ENCODE data around the gene USP40.

USP40 gene

DNA sequence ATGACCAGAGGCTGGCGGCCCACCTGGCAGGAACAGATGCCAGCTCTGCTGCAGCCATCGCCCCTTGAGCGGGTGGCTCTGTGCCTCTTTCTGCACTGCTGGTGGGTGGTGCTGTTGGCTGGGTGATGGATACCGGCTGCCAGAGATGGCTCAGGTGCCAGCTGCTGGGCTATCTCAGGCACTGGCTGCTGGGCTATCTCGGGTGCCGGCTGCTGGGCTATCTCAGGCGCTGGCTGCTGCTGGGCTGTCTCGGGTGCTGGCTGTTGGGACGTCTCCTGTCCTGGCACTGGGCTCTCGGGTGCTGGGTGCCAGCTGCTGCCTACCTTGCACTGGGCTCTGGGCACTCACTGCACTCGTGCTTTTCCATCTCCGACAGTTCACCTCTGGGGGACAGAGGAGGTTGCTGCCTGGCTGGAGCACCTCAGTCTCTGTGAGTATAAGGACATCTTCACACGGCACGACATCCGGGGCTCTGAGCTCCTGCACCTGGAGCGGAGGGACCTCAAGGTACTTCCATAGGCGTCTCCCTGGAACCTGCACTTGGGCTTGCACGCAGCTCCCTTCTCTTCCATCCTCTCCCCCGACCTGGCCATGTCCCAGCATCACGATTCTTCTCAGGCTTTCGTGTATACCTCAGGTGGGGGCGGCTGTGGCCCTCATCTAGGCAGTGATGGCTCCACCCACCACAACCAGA, 98.4 kb downstream of the USP40 start:
- no peak for DNase-seq (ENCODE audit: low spot score)
- in situ Hi-C loops (cut with MboI; ENCODE audit: low sequenced_read_pairs, unreplicated experiment), result loop anchor here (25.0 kb wide), 1 partner anchor 244 kb away; the partner anchor contains the start of genes UGT1A4 and UGT1A5

DNA sequence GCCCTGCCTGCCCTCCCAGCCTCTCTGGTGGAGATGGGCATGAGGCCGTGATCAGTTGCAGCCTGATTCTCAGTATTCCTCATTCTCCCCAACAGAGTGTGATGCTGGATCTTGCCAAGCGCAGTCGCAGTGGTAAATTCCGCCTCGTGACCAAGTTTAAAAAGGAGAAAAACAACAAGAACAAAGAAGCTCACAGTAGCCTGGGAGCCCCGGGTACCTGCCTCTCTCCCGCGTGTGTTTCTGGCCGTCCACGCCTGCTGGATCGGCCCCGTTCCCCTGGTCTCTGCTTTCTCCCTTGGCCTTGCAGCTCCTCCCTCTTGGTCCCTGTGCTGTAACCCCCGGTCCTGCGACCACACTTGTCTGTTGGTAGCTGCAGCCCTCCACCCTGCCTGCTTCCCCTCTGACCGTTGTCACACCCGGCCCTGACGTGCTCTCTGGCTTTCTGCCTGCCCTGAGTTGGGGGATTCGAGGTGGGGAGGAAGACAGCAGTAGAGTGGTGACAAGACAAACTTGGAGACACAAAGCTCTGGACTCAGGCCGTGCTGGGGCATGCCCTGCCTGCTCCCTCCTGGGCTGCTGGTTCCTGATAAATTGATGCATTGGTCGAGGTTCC, 99.5 kb downstream of the USP40 start:
- DNase-seq (ENCODE audit: low spot score), result no peak
- TF ChIP-seq, protein P1, sequence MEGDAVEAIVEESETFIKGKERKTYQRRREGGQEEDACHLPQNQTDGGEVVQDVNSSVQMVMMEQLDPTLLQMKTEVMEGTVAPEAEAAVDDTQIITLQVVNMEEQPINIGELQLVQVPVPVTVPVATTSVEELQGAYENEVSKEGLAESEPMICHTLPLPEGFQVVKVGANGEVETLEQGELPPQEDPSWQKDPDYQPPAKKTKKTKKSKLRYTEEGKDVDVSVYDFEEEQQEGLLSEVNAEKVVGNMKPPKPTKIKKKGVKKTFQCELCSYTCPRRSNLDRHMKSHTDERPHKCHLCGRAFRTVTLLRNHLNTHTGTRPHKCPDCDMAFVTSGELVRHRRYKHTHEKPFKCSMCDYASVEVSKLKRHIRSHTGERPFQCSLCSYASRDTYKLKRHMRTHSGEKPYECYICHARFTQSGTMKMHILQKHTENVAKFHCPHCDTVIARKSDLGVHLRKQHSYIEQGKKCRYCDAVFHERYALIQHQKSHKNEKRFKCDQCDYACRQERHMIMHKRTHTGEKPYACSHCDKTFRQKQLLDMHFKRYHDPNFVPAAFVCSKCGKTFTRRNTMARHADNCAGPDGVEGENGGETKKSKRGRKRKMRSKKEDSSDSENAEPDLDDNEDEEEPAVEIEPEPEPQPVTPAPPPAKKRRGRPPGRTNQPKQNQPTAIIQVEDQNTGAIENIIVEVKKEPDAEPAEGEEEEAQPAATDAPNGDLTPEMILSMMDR (IDR thresholded peaks at IDR 0.05; ENCODE audit: borderline replicate concordance, control extremely low read depth, extremely low read depth, insufficient read depth, missing control alignments), result no peak
- in situ Hi-C loops (cut with MboI; ENCODE audit: low sequenced_read_pairs, unreplicated experiment), result loop anchor here (25.0 kb wide), 1 partner anchor 245 kb away; the partner anchor contains the start of genes UGT1A4 and UGT1A5

More for the DNA sequence above, 98.4 kb downstream of the USP40 start:
- TF ChIP-seq, protein P1 (IDR thresholded peaks at IDR 0.05; ENCODE audit: borderline replicate concordance, control extremely low read depth, extremely low read depth, insufficient read depth, missing control alignments), result no peak

DNA sequence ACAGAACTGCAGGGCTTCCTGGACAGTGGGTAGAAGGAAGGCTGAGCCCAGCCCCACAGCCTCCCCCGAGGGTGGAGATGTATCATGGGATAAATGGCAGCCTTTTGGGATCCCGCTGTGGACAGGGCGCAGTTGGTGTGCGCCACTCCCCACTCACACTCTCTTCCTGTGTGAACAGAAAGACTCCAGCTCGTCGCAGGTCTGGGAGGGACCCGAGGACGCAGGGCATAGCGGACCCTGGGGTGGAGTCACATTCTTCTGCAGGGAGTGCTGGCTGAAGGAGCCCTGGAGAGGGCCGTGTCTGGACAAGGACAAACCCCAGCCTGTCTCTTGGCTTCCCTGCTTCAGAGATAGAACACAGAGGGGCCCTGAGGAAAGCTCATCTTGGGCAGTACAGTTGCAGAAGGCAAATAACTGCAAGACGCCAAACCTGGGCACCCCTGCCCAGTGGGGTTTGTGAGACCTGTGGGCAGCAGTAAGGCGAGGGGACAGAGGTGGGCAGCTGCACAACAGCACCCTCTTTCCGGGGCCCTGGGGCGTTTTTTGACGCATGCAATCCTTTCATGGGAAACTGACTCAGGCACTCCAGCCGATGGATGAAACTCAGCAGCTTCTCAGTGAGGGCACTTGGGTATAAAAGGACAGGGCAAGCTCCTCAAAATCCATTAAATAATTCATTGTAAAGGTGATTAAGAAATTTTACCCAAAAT, 101.9 kb downstream of the USP40 start:
- DNase-seq (ENCODE audit: low spot score), result no peak
- TF ChIP-seq, protein P1 (IDR thresholded peaks at IDR 0.05; ENCODE audit: borderline replicate concordance, control extremely low read depth, extremely low read depth, insufficient read depth, missing control alignments), result no peak
- in situ Hi-C loops (cut with MboI; ENCODE audit: low sequenced_read_pairs, unreplicated experiment), result loop anchor here (25.0 kb wide), 1 partner anchor 248 kb away; the partner anchor contains the start of genes UGT1A4 and UGT1A5

DNA sequence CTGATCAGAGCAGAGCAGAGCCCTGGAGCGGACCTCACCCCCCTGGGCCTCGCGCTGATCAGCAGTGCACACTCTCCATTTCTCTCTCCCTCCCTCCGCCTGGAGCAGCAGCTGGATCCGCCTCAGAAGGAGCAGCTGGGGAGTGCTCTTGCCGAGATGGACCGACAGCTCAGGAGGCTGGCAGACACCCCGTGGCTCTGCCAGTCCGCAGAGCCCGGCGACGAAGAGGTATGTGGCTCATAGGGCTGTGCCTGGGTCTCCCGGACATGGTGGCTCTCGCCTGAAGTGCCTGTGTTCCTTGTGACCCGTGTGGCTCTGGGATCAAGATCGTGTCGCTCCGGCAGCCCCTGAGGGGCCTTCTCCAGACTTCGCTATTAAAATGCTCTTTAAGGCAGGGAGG, 102.5 kb downstream of the USP40 start:
- DNase-seq (ENCODE audit: low spot score), result no peak
- TF ChIP-seq, protein P1 (IDR thresholded peaks at IDR 0.05; ENCODE audit: borderline replicate concordance, control extremely low read depth, extremely low read depth, insufficient read depth, missing control alignments), result no peak
- in situ Hi-C loops (cut with MboI; ENCODE audit: low sequenced_read_pairs, unreplicated experiment), result loop anchor here (25.0 kb wide), 1 partner anchor 248 kb away; the partner anchor contains the start of genes UGT1A4 and UGT1A5

DNA sequence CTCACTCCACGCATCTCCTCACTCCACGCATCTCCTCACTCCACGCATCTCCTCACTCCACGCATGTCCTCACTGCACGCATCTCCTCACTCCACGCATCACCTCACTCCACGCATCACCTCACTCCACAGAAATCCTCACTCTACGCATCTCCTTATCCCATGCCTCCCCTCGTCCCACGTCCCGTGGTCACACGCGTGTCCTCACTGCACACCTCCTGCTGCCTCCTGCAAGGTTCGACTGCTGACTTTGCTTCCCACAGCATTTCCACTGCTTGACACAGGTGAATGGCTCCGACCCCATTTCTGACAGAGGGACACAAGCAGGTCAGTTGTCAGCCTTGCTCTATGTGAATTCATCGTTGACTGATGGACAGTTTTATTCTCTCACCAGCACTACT, 103.0 kb downstream of the USP40 start:
- TF ChIP-seq, protein P1 (IDR thresholded peaks at IDR 0.05; ENCODE audit: borderline replicate concordance, control extremely low read depth, extremely low read depth, insufficient read depth, missing control alignments), result no peak
- in situ Hi-C loops (cut with MboI; ENCODE audit: low sequenced_read_pairs, unreplicated experiment), result loop anchor here (25.0 kb wide), 1 partner anchor 249 kb away; the partner anchor contains the start of genes UGT1A4 and UGT1A5
- no peak for DNase-seq (ENCODE audit: low spot score)

DNA sequence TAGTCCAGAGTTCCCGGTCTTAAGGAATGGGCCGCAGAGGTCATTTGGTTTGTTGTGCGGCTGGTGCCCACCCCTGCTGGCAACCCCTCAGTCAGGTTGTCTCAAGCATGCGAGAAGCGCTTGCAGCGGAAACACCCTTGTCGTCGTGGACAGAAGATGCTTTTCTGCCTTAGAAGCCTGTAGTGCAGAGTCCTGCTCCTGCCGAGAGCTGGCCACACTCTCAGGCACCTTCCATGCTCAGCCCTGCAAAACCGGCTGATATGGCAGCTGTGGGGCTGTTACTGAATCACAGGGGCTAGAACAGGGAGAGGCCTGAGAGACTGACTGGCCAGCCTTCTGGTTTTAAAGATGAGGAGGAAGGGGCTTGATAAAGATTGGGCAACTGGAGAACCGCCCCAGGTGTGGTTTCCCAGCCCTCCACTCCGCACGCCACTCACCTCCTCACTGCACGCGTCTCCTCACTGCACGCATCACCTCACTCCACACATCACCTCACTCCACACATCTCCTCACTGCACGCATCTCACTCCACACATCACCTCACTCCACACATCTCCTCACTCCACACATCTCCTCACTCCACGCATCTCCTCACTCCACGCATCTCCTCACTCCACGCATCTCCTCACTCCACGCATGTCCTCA, 103.6 kb downstream of the USP40 start:
- in situ Hi-C loops (cut with MboI; ENCODE audit: low sequenced_read_pairs, unreplicated experiment), result loop anchor here (25.0 kb wide), 1 partner anchor 249 kb away; the partner anchor contains the start of genes UGT1A4 and UGT1A5
- TF ChIP-seq, protein P1 (IDR thresholded peaks at IDR 0.05; ENCODE audit: borderline replicate concordance, control extremely low read depth, extremely low read depth, insufficient read depth, missing control alignments), result no peak
- no peak for DNase-seq (ENCODE audit: low spot score)
